GM18867 (cell line): Measurements from ENCODE around the gene FDXACB1.
A peak's percentile ranks its signal among the peaks of the same experiment; 100 is the strongest.
"Not testable (repeated sequence)": the region's sequence is repeated elsewhere in the genome, so short reads cannot be mapped to it uniquely, and the experiment has no call there.

Experiments
- ATAC-seq: cut with Tn5 transposase; IDR thresholded peaks from one replicate; pipeline ENCODE4 v1.9.1; 2021; ENCODE audit warnings: mild to moderate bottlenecking, moderate library complexity; ENCODE audit not compliant: unreplicated experiment

FDXACB1 gene

GRCh38 chr11:111910676-111911562 lies 32.0 kb upstream of the FDXACB1 start:
- ATAC-seq = no peak

GRCh38 chr11:111909378-111909777 lies 30.4 kb upstream of the FDXACB1 start:
- ATAC-seq = no peak

- ATAC-seq = no peak
These were observed 29.8 kb upstream of the FDXACB1 start for GRCh38 chr11:111908639-111909305.

DNA sequence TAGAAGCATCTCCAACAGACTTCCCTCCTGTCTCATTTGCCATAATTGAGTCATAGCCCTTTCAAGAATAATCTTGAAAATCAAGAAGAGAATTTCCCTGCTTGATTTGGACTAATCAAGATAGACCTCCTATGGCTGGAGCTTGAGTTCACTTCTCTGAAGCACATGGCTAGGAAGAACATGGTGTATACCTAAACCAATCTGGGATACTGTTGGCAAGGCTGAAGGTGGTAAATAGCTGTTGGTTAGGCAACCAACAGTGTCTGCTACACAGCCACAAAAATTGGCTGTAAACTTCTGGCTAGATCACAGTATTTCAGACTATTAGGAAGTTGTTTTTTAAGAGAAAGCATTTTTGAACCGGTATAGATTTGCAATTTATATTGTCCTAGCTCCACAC lies 27.7 kb upstream of the FDXACB1 start:
- no peak for ATAC-seq

DNA sequence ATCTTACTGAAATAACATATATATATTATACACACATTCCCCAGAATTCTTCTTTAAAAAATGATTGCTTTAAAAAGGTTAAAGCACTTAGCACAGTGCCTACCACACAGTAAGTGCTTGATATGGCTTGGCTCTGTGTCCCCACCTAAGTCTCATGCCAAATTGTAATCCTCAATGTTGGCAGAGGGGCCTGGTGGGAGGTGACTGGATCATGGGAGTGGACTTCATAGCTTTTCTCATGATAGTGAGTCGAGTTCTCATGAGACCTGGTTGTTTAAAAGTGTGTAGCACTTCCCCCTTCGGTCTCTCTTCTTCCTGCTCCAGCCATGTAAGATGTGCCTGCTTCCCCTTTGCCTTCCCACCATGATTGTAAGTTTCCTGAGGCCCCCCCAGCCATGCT lies 26.4 kb upstream of the FDXACB1 start:
- no peak for ATAC-seq

- ATAC-seq = no peak
These were observed 7.9 kb upstream of the FDXACB1 start for GRCh38 chr11:111886844-111887243.

DNA sequence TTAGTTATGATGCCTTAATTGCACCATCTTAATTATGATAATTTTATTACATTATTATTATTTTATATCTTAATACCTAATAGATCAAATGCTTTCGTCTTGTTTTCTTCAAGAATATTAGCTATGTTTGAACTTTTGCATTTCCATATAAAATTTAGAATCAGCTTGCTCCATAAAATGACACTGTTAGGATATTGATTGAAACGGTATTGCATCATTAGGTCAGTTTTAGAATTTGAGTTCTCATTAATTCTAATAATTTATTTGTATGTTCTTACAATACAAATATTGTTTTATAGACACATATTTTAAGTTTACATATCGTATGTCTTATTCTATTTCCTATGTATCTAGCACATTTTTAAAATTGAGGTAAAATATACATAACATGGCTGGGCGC lies 7.1 kb upstream of the FDXACB1 start:
- no peak for ATAC-seq

DNA sequence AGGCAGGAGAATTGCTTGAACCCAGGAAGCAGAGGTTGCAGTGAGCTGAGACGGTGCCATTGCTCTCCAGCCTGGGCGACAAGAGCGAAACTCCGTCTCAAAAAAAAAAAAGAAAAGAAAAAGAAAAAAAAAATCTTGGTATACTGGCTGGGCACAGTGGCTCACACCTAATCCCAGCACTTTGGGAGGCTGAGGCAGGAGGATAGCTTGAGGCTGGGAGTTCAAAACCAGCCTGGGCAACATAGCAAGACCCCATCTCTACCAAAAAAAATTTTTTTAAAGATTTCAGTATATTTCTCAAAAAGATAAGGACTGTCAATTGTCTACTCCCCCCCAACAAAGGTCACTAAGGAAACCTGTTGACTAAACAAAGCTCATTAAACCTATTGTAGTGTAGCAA lies 6.1 kb upstream of the FDXACB1 start:
- not testable (repeated sequence) for ATAC-seq

DNA sequence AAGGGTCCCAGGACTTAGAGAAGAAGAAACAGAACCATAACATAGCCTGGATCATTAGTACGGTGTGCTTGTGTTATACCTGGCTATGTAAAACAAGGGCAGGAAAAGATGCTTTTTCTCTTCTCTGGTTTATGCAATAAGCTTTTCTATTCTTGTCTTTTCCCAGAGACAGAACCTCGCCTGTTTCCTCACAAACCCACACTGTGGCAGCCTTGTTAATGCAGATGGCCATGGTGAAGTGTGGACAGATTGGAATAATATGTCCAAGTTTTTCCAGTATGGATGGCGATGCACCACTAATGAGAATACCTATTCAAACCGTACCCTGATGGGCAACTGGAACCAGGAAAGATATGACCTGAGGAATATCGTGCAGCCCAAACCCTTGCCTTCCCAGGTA lies 3.2 kb upstream of the FDXACB1 start:
- no peak for ATAC-seq

DNA sequence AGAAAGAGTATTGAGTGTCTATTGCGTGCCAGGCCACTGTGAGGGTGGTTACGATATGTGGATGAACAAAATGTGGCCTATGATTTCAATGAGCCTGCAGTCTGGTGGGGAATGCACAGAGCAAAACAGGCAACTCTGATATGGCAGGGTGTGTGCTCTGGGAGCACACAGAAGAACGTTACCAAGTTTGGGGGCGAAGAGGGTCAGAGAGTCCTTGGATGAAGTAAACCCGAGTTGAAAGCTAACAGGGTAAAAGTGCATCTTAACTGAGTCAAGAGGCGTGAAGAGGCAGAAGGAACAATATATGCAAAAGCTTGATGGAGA lies 634 bp upstream of the FDXACB1 start:
- ATAC-seq = peak; percentile 7

DNA sequence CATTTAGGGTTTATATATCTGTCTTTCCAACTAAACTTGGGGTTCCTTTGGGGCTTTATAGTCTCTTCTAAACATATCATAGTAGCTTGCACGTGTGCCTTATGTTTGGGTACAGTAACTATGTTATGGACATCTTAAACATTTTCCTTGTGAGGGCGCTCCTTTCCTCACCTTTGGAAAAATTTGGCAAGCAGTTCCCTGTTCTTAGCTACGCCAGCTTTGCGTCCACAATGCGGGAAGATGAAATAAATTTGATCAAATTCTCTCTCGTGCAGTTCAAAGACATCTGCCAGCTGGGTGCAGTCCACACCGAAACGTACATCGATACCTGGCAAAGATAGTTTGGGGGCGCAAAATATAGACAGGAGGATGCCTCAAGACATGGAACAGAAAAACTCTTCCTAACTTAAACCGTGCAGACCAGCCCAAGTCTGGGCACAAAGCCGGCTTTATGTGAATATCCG lies 548 bp downstream of the FDXACB1 start:
- ATAC-seq = peak; percentile 13

DNA sequence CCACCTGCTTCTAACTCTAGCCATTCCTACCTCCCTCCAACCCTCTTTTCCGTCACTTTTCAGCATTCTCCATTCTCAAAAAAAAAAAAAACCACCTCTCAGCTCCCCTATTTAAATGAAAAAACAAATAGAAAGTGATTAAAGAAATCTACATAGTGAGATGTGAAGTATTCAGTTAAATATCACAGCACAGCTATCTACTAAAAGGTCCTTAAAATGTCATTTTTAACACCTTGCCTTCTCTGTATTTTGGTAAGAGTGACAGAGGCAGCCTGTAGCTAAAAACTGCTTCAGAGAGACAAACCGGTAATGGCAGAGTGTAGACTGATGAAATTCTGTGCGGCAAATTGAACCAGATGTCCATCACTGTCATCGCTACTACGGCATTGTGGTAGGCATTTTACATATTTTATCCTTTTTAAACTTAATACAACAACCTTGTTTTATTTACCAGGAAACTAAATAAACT lies 7.2 kb downstream of the FDXACB1 start:
- ATAC-seq = no peak

DNA sequence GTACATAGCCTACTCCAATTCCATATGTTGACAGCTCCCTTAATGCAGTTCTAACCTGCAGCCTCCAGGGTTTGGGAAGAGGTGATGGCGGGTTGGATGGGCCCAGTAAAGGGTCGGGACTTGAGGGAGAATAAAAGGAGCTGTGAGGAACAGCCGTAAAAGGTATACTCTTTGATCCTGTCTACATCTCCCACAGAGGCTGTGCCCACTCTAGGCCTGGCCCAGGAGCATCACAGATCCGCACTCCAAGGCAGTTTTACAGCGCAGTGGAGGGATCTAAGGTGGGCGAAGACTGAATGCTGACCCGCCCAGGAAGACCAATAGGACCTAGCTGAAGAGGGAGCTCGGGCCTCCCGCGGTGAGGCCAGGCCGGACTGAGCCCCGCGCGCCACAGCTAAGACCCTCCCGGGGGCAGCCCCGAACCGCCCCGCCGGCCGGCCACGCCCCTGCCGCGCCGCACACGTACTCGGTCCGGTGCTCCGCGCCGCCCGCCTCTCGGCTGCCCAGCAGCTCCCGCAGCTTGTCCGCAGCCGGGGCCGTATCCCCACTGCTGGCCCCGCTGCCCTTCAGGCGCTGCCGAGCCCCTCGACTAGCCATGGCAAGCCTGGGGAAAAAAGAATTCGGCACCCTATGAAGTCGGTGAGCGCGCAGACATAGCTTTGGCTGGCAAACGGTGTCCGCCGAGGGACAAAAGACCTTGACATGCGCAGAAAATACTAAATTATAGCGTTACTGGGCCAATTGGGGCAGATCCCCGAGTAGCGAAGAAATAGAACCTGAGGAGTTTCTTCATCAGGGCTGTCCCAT lies 7.9 kb downstream of the FDXACB1 start, which contains the start of gene ALG9:
ALG9 (minus strand) TSS at position 696 of the 807 bp plus-strand sequence; CDS start at position 597, 99 bp downstream.
- ATAC-seq = peak; percentile 89

- peak; percentile 7 for ATAC-seq
These were observed 8.5 kb downstream of the FDXACB1 start for GRCh38 chr11:111870522-111870885.

GRCh38 chr11:111870113-111870512 lies 8.9 kb downstream of the FDXACB1 start:
- no peak for ATAC-seq

GRCh38 chr11:111860257-111860656 lies 18.7 kb downstream of the FDXACB1 start:
- no peak for ATAC-seq

DNA sequence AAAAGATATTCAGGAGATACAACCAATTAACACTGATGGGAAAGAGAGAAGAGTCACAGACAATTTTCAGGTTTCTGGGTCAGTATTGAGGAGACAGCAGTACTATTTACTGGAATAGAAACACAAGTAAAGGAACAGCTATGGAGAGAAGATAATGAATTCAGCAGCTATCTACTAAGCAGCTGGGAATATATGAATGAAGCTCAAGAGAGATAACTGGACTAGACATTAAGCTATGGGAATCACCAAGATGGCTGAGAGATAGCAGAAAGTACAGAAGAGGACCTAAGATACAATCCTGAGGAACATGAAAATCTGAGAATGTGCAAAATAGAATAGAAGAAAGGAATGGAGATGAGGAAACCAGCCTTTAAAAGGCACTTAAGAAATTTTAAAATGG lies 23.5 kb downstream of the FDXACB1 start:
- no peak for ATAC-seq

DNA sequence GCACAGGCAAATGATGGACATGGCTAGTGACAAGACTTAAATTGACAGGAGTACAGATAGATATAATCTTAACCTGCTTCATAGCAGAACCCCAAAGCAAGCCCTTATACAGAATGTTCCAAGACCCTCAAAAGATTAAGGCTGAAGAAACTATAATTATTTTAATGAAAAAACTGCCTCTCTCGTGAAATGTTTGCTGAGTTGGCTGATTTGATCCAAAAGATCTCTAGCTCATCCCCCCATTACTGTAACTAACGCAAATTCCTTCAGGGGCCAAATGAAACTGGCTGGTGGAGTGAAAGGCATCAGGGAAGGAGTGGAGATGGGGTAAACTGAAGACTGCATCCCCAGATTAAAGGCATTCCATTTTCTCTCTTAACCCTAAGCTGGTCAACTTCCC lies 26.9 kb downstream of the FDXACB1 start:
- ATAC-seq = no peak

- ATAC-seq = no peak
These were observed 27.3 kb downstream of the FDXACB1 start for GRCh38 chr11:111851636-111852035.

- no peak for ATAC-seq
These were observed 27.9 kb downstream of the FDXACB1 start for GRCh38 chr11:111851067-111851466.

DNA sequence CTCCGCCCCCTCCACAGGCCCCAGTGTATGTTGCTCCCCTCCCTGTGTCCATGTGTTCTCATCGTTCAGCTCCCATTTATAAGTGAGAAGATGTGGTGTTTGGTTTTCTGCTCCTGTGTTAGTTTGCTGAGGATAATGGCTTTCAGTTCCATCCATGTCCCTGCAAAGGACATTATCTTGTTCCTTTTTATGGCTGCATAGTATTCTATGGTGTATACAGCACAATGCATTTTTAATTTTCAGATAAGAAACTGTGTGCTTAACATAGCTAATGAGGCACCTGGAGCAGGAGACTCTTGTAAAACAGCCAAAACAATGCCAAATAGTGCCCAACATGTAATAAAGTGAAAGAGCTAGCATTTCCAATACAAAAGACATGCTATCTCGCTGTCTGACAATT lies 29.3 kb downstream of the FDXACB1 start:
- ATAC-seq = no peak
